ENCODE data around the gene KRT2. TPM values are rescaled to one million over a fixed set of nuclear protein-coding genes. Genes with fewer than 3 reads are reported as not detected.

The KRT2 gene
- total and polyA plus RNA-seq, 2 of the 8 experiments (the other 6 are each of a cell fraction or from before 2014, with no cell fraction given): not detected

DNA sequence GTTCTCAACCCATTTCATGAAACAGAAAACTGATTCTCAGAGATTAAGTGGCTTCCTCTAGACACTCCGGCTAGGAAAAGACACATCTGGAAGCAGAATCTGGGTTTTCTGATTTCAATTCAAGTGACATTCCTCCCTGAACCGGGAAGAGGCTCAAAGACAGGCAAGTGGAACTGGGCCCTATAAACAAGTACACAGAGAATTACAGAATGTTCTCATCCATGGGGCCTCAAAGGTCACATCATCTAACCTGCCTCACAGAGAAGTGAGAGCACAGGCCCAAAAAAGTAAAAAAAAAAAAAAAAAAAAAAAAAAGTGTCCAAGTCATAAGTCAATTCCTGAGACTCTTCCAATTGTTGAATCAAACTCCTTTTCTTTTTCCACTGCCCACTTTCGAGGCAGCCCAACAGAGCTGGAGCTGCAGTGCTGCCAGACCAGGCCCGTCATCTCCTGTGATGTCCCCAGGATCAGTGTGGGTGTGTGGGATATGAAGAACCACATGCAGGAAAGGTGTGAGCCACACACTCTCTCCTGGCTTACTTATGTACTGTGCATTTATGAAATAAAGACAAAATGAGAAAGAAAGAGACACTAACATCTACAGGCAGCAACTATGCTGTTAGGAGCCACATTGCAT is 31.0 kb upstream of the KRT2 start (continued):
- no peak for TF ChIP-seq CBX8 (IDR thresholded peaks at IDR 0.05; ENCODE audit: borderline replicate concordance, low read depth, low read length)
- no peak for TF ChIP-seq GTF2F1 (IDR thresholded peaks at IDR 0.05; ENCODE audit: borderline replicate concordance, low read depth, low read length)
- TF ChIP-seq SP1 (IDR thresholded peaks at IDR 0.05; ENCODE audit: low read depth, low read length): no peak
- no peak for TF ChIP-seq POU5F1 (IDR thresholded peaks at IDR 0.05; ENCODE audit: low read depth, low read length)
- no peak for TF ChIP-seq TCF12 (IDR thresholded peaks at IDR 0.05; ENCODE audit: low read depth, low read length)
- TF ChIP-seq, protein P1, sequence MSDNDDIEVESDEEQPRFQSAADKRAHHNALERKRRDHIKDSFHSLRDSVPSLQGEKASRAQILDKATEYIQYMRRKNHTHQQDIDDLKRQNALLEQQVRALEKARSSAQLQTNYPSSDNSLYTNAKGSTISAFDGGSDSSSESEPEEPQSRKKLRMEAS (IDR thresholded peaks at IDR 0.05): no peak
